Hepatocyte (in vitro differentiated cells): ENCODE results near the gene COQ10B. TPM values are rescaled to one million over a fixed set of nuclear protein-coding genes. Genes with fewer than 3 reads are reported as not detected.

Source experiments
- DNase-seq: peaks from one replicate; pipeline ENCODE4 v3.0.0-alpha.2; 2016; ENCODE audit warnings: low spot score
- H2AFZ ChIP-seq: fragments of 200-600 bp; sonication (generic); 2 replicates; pipeline ENCODE4 v1.6.0; 2016; ENCODE audit warnings: antibody characterized with exemption, mild to moderate bottlenecking
- H3K27ac ChIP-seq: fragments of 200-600 bp; sonication (generic); 2 replicates; pipeline ENCODE4 v1.5.1; 2016; ENCODE audit warnings: mild to moderate bottlenecking
- H3K27me3 ChIP-seq: fragments of 200-600 bp; sonication (generic); 2 replicates; pipeline ENCODE4 v1.6.1; 2016
- H3K36me3 ChIP-seq: fragments of 200-600 bp; sonication (generic); replicated peaks from 2 replicates; pipeline ENCODE4 v1.5.1; 2016; ENCODE audit warnings: low read depth; ENCODE audit not compliant: insufficient read depth
- H3K4me1 ChIP-seq: fragments of 200-600 bp; sonication (generic); 2 replicates; pipeline ENCODE4 v1.5.1; 2016; ENCODE audit warnings: mild to moderate bottlenecking, moderate library complexity; ENCODE audit not compliant: insufficient read depth
- H3K4me2 ChIP-seq: fragments of 200-600 bp; sonication (generic); 2 replicates; pipeline ENCODE4 v1.6.0; 2016
- H3K4me3 ChIP-seq: fragments of 200-600 bp; sonication (generic); 2 replicates; pipeline ENCODE4 v1.5.1; 2016; ENCODE audit warnings: mild to moderate bottlenecking
- H3K79me2 ChIP-seq: fragments of 200-600 bp; sonication (generic); 2 replicates; pipeline ENCODE4 v1.6.0; 2017; ENCODE audit warnings: mild to moderate bottlenecking
- H3K9me2 ChIP-seq: fragments of 200-600 bp; sonication (generic); replicated peaks from 2 replicates; pipeline ENCODE4 v1.6.0; 2017; ENCODE audit warnings: mild to moderate bottlenecking; ENCODE audit not compliant: insufficient read depth
- H3K9me3 ChIP-seq: fragments of 200-600 bp; sonication (generic); 2 replicates; pipeline ENCODE4 v1.5.1; 2016; ENCODE audit warnings: low read depth, mild to moderate bottlenecking
- H4K20me1 ChIP-seq: fragments of 200-600 bp; sonication (generic); 2 replicates; pipeline ENCODE4 v1.6.0; 2016; ENCODE audit warnings: mild to moderate bottlenecking; ENCODE audit not compliant: insufficient read depth, poor library complexity, severe bottlenecking
- EZH2 ChIP-seq: fragments of 200-600 bp; sonication (generic); IDR thresholded peaks from 2 replicates; pipeline ENCODE4 v1.6.1; 2016; ENCODE audit warnings: antibody characterized with exemption, mild to moderate bottlenecking, borderline replicate concordance
- EZH2phosphoT487 ChIP-seq: fragments of 200-600 bp; sonication (generic); IDR thresholded peaks from one replicate; pipeline ENCODE4 v1.6.1; 2018; ENCODE audit warnings: antibody characterized with exemption, mild to moderate bottlenecking, low read depth, moderate library complexity; ENCODE audit not compliant: unreplicated experiment, severe bottlenecking
- whole genome bisulfite sequencing: methylation state at CpG from one replicate; pipeline ENCODE4 v1.1.6; 2016; ENCODE audit warnings: low lambda C conversion rate; ENCODE audit errors: missing lambda C conversion rate; 5-methylcytosine and 5-hydroxymethylcytosine counted together
- polyA plus RNA-seq: library from polyadenylated mRNA; unstranded; fragments of >200 nt; fragmentation: Nextera tagmentation; extraction: Ambion mirVana; gene quantifications from 2 replicates; pipeline ENCODE4 v1.2.1, GENCODE V29; 2016
- total RNA-seq: library from RNA; depleted of rRNA; stranded (reverse); fragments of >200 nt; gene quantifications from 2 replicates; pipeline ENCODE4 v1.2.3, GENCODE V29; 2014
- TF ChIP-seq, protein P1 (sequence below): fragments of 200-600 bp; sonication (generic); IDR thresholded peaks from 2 replicates; pipeline ENCODE4 v1.5.1; 2016; ENCODE audit warnings: antibody characterized with exemption, mild to moderate bottlenecking; ENCODE audit not compliant: poor library complexity

Gene COQ10B
- total and polyA plus RNA-seq, 2 experiments from 2014 or later = 40.7 to 44.4 TPM

DNA sequence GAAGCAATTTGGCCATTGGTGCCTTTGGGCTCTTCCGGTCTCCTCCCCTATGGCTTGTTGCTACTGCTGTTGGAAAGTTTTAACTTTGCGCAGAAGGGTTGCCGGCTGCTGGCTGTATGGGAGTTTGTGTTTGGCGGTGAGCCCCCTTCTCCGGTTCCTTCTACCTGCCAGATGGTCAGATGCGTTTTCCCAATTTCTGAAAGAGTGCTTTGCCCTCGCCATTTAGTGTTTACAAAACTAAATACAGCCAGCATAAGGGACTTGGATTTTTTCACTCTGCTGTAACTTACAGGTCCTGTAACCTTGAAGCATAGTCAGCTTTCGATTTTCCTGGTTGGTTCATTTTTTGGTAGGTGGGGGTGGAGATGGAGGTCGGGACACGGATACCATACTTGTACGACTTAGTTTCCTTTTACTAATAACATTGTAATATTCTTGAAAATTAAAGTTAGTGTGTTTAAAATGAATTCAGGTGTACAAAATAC is 604 bp downstream of the COQ10B start:
- 0% methylated on average over 11 of the region's 11 CpGs for WGBS
- Histone ChIP-seq H4K20me1 (peaks cover 22% of the 10 kb centered on the region), H2AFZ (no peak overlapping the region), H3K79me2 (peaks cover 50% of the 10 kb centered on the region), H3K4me3 (peak overlapping the region; percentile 35), H3K27me3 (no peaks in the 10 kb centered on the region), H3K9me2 (no peaks in the 10 kb centered on the region), H3K36me3 (no peaks in the 10 kb centered on the region), H3K4me2 (peak overlapping the region; percentile 85), H3K4me1 (no peaks in the 10 kb centered on the region), H3K9me3 (no peaks in the 10 kb centered on the region), H3K27ac (peak overlapping the region; percentile 98)
- TF ChIP-seq EZH2 (no peak), EZH2phosphoT487 (no peak)
- TF ChIP-seq, protein P1, sequence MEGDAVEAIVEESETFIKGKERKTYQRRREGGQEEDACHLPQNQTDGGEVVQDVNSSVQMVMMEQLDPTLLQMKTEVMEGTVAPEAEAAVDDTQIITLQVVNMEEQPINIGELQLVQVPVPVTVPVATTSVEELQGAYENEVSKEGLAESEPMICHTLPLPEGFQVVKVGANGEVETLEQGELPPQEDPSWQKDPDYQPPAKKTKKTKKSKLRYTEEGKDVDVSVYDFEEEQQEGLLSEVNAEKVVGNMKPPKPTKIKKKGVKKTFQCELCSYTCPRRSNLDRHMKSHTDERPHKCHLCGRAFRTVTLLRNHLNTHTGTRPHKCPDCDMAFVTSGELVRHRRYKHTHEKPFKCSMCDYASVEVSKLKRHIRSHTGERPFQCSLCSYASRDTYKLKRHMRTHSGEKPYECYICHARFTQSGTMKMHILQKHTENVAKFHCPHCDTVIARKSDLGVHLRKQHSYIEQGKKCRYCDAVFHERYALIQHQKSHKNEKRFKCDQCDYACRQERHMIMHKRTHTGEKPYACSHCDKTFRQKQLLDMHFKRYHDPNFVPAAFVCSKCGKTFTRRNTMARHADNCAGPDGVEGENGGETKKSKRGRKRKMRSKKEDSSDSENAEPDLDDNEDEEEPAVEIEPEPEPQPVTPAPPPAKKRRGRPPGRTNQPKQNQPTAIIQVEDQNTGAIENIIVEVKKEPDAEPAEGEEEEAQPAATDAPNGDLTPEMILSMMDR = no peak
- DNase-seq = no peak

- Histone ChIP-seq H3K36me3 (no peaks in the 10 kb centered on the region), H3K9me3 (no peaks in the 10 kb centered on the region), H3K4me2 (peak overlapping the region; percentile 85), H3K79me2 (peaks cover 60% of the 10 kb centered on the region), H3K9me2 (no peaks in the 10 kb centered on the region), H4K20me1 (peaks cover 29% of the 10 kb centered on the region), H3K27ac (peak overlapping the region; percentile 98), H2AFZ (no peak overlapping the region), H3K4me1 (no peaks in the 10 kb centered on the region), H3K27me3 (no peaks in the 10 kb centered on the region), H3K4me3 (peak overlapping the region; percentile 35)
- 92% methylated on average over 2 of the region's 2 CpGs for WGBS
- TF ChIP-seq, protein P1 = no peak
- no peak for TF ChIP-seq EZH2phosphoT487
- no peak for TF ChIP-seq EZH2
- DNase-seq = no peak
These were observed 1.6 kb downstream of the COQ10B start for GRCh38 chr2:197454923-197455322.

DNA sequence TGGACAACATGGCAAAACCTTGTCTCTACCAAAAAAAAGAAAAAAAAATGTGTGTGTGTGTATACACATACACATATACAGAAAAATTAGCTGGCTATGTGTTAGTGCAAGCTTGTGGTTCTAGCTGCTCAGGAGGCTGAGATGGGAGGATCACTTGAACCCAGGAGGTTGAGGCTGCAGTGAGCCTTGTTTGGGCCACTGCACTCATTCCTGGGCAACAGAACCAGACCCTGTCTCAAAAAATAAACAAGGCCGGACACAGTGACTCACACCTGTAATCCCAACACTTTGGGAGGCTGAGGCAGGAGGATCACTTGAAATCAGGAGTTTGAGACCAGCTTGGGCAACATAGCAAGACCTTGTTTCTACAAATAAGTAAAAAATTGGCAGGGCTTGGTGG is 2.1 kb downstream of the COQ10B start:
- TF ChIP-seq EZH2phosphoT487 (no peak), EZH2 (no peak)
- TF ChIP-seq, protein P1 = no peak
- Histone ChIP-seq H3K79me2 (peaks cover 64% of the 10 kb centered on the region), H3K9me2 (no peaks in the 10 kb centered on the region), H3K4me3 (no peak overlapping the region), H3K36me3 (no peaks in the 10 kb centered on the region), H2AFZ (no peak overlapping the region), H3K4me1 (no peaks in the 10 kb centered on the region), H3K27me3 (no peaks in the 10 kb centered on the region), H4K20me1 (peaks cover 29% of the 10 kb centered on the region), H3K4me2 (peak overlapping the region; percentile 85), H3K9me3 (no peaks in the 10 kb centered on the region), H3K27ac (no peak overlapping the region)
- DNase-seq = no peak
- WGBS = 85% methylated on average over 1 of the region's 1 CpG
